Activated CD8-positive, alpha-beta memory T cell treated with anti-CD3 and anti-CD28 coated beads, Interleukin-2, amount 50 U/mL, for 4 hours (primary cell): ENCODE data around the gene DIP2C.
"Not testable (repeated sequence)": the region's sequence is repeated elsewhere in the genome, so short reads cannot be mapped to it uniquely, and the experiment has no call there.

Experiments
- DNase-seq: peaks from one replicate; pipeline ENCODE4 v3.0.0-alpha.2; 2020

The DIP2C gene

DNA sequence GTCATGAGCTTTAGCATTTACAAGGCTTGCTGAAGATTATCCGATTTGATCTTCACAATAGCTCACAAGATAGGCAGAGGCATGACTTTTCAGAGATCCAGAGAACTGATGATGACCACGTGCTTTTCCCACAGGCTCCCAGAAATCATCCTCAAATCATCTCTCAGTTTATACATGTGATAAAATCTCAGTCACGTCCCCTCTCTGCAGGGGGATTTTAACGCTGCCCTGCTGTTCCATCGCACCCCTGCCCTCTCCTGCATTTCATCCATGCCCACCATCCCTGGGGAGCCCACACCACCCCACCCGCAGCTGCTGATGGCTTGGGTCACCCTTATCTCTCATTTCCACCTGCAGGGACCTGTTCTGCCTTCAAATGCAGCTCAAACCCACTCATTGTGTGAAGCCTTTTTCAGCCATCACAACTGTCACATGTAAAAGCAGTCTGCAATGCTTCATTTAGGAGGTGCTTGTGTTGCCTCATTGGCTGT, 141.8 kb downstream of the DIP2C start:
- DNase-seq = no peak

GRCh38 chr10:546971-547590, 142.4 kb downstream of the DIP2C start:
- DNase-seq = no peak

DNA sequence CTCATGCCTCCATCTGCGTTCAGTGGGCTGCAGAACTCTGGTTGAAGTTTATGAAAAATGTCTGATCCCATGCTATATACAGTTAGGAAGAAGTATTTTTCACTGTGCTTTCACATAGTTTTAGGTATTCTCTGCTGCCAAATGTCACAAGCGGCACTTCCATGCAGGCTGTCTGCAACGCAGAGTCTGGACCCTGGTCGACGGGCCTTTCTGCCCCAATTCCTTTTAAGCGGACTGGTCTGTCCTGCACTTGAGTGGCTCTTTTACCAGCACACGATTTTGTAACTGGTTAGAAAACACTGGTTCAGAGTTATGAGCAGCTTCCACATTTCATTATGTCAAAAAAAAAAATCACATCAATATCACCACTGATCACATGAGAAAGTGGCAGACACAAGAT, 143.0 kb downstream of the DIP2C start:
- no peak for DNase-seq

DNA sequence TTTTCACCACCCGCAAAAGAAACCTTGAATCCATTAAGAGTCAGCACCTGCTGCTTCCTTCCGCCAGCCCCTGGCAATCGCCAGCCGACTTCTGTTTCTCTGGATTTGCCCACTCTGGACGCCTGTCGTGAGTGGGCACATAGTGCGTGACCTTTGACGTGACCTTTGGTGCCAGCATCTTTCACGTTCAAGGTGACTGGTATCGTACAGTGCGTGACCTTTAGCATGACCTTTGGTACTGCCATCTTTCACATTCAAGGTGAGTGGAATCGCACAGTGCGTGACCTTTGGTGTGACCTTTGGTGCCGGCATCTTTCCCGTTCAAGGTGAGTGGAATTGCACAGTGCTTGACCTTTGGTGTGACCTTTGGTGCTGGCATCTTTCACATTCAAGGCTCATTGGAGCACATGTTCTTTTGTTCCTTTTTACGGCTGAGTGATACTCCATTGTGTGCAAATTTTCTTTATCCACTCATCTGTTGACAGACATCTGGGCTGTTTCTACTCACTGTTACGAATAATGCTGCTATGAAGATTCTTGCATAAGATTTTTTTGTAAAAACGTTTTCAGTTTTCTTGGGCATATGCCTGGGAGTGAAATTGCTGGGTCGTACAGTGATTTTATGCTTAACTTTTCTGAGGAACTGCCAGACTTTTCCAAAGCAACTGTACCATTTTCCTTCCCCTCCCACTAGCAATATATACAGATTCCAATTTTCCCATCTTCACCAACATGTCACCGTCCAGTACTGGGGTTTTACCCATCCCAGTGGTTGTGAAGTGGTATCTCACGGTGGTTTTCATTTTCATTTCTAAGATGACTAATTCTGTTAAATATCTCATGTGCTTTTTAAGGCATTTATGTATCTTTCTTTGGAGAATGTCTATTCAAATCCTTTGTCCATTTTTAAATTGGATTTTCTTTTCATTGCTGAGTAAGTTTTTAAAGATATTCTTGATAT, 145.3 kb downstream of the DIP2C start:
- no peak for DNase-seq

- DNase-seq = no peak
Observed at GRCh38 chr10:543131-543530, 146.3 kb downstream of the DIP2C start.

- no peak for DNase-seq
Observed at GRCh38 chr10:541750-542371, 147.6 kb downstream of the DIP2C start.

GRCh38 chr10:541041-541440, 148.4 kb downstream of the DIP2C start:
- no peak for DNase-seq

GRCh38 chr10:538895-539294, 150.6 kb downstream of the DIP2C start:
- DNase-seq = no peak

DNA sequence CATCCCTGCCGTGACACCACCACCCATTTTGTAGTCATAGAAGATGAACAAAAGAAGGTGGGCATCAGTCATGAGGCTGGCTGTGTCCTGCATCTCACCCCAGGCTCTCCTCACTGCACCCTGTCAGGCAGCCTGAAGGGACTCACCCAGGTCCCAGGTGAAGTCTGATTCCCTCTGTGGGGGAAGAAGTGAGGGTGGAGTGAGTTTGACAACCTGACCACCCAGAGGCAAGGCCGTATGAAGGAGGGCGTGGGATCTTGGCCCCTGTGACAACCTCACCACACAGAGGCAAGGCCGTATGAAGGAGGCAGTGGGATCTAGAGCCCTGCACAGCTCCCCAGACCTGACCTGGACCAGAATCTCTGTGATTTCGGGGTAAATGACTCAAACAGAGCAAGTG, 152.5 kb downstream of the DIP2C start:
- DNase-seq = no peak

DNA sequence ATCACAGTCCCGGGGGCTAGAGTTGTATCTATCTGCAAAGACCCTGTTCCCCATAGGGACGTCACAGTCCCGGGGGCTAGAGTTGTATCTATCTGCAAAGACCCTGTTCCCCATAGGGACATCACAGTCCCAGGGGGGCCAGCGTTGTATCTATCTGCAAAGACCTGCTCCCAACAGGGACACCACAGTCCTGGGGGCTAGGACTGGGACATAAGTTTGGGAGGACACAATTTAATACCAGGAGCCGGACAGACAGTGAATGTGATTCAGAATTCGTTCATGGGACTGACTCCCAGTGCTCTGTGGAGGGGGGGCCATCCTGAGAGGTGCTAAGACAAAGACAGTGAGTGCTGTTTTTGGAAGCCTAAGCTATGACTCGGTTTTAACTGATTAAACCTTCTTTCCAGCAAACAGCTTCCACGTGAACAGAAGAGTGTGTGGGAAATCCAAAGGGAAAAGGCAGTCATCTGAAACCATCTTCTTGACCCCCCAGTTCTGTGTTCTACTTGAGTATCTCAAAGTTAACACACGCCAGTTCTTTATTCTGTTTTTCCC, 153.0 kb downstream of the DIP2C start:
- DNase-seq = no peak

DNA sequence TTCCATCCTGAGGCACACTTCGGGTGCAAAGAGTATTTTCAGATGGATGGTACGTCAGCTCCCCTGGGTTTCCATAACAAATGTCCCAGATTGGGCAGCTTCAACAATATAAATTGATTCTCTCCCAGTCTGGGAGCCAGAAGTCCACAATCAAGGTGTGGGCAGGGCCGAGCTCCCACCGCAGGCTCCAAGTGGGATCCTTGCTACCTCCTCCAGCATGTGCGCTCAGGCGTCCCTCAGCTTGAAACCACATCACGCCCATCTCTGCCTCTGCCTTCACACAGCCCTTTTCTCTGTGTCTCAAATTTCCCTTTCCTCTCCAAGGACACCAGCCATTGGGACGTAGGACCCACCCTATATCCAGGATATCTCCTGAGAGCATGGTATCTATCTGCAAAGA, 153.5 kb downstream of the DIP2C start:
- DNase-seq = no peak

GRCh38 chr10:535051-535450, 154.4 kb downstream of the DIP2C start:
- no peak for DNase-seq

DNA sequence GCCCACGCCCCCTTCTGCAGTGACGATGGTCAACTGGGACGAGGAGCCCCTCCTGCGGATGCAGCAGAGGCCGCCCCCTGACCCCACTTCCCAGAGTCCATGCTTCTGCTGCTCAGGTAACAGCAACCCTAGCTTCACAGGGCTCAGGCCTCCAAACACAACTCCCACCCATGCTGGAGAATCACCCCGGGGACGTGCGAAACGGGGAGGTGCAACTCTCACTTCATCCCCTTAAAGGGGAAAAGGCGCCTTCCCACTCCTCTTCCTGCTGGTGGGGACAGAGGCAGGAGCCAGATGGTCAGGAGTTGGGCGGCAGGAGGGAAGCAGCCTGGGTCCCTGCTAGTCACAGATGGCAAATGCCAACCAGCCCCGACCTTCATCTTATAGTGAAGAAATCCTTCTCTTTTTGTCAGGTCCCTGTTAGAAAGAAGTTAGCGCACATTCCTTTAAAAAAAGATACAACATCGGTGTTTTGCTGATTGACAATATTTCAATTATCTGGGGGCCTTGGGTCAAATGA, 155.4 kb downstream of the DIP2C start:
- no peak for DNase-seq

- no peak for DNase-seq
Observed at GRCh38 chr10:533611-534010, 155.9 kb downstream of the DIP2C start.

GRCh38 chr10:533186-533585, 156.3 kb downstream of the DIP2C start:
- no peak for DNase-seq

DNA sequence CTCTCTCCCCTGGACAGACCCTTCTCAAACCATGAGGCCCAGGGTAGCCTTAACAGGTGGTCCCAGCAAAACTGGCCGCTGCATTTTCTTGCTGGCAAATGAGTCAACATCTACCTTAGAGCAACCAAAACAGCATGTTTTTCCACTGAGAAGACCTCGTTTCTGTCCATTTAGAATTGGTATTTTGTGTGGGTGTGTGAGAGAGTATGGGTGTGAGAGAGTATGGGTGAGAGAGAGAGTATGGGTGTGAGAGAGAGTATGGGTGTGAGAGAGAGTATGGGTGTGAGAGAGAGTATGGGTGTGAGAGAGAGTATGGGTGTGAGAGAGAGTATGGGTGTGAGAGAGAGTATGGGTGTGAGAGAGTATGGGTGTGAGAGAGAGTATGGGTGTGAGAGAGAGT, 157.1 kb downstream of the DIP2C start:
- DNase-seq = not testable (repeated sequence)

DNA sequence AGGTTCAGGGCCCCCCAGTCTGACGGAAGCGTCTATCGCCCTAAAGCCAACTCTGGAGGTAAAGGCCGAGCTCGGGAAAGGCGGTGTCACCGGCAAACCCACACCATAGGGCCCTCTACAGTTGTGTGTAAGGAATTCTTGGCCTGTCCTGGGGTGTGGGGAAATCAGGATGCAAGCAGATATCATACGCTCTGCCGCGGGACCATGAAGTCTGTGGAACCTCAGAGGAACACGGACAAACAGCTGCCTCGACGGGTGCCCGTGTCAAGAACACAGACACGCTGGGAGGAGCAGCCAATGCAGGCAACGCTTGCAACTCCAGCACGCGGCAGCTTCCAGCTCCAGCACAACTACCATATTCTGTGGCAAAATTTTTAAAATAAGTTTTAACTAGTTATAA, 157.9 kb downstream of the DIP2C start:
- DNase-seq = no peak

- no peak for DNase-seq
Observed at GRCh38 chr10:530717-531116, 158.8 kb downstream of the DIP2C start.

- no peak for DNase-seq
Observed at GRCh38 chr10:529468-530230, 159.8 kb downstream of the DIP2C start.

GRCh38 chr10:528173-529165, 161.0 kb downstream of the DIP2C start:
- no peak for DNase-seq

GRCh38 chr10:527416-527815, 162.1 kb downstream of the DIP2C start:
- DNase-seq = no peak
